Body of pancreas (tissue), 4 donors: Measurements from ENCODE around the gene TAPT1.

Experiments
- POLR2A ChIP-seq, 3 donors: fragments of 450-650 bp; IDR thresholded peaks; one replicate each; pipeline ENCODE4 v1.6.1; 2016; ENCODE audit warnings: antibody characterized with exemption in 3 of 3, mild to moderate bottlenecking in 2 of 3
- TF ChIP-seq, protein P1 (sequence below), 7 experiments: fragments of 450-650 bp in 4 of 7; fragments of 200-600 bp in 3 of 7; sonication (generic) in 3 of 7; IDR thresholded peaks; one replicate each; pipeline ENCODE4 v1.5.1; 2016 to 2019; ENCODE audit warnings: antibody characterized with exemption in 7 of 7

DNA sequence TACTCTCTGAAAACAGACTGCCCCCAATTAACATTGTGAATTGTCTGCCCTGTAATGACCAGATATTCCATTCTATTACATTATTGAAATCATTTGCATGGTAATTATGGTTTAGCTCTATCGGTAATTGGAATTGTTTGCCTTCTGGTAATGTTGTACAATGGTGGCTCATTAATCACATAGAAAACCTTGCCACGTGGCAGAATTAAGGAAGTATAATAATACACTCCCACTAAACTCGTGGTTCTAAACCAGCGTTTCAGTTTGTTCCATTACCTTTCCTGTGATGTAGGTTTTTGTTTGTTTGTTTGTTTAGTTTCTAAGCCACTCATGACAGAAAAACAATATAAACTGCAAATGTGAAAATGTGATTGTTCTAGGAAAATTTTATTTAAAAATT, 45.1 kb upstream of the TAPT1 start:
- no peak for TF ChIP-seq POLR2A (IDR thresholded peaks at IDR 0.05)
- TF ChIP-seq, protein P1, sequence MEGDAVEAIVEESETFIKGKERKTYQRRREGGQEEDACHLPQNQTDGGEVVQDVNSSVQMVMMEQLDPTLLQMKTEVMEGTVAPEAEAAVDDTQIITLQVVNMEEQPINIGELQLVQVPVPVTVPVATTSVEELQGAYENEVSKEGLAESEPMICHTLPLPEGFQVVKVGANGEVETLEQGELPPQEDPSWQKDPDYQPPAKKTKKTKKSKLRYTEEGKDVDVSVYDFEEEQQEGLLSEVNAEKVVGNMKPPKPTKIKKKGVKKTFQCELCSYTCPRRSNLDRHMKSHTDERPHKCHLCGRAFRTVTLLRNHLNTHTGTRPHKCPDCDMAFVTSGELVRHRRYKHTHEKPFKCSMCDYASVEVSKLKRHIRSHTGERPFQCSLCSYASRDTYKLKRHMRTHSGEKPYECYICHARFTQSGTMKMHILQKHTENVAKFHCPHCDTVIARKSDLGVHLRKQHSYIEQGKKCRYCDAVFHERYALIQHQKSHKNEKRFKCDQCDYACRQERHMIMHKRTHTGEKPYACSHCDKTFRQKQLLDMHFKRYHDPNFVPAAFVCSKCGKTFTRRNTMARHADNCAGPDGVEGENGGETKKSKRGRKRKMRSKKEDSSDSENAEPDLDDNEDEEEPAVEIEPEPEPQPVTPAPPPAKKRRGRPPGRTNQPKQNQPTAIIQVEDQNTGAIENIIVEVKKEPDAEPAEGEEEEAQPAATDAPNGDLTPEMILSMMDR (IDR thresholded peaks at IDR 0.05), result no peak
